Activated CD8-positive, alpha-beta memory T cell treated with anti-CD3 and anti-CD28 coated beads, Interleukin-2, amount 50 U/mL, for 48 hours (primary cell): ENCODE measurements around the gene GDF3.

Experiments
- DNase-seq: peaks from one replicate; pipeline ENCODE4 v3.0.0-alpha.2; 2020

The GDF3 gene

DNA sequence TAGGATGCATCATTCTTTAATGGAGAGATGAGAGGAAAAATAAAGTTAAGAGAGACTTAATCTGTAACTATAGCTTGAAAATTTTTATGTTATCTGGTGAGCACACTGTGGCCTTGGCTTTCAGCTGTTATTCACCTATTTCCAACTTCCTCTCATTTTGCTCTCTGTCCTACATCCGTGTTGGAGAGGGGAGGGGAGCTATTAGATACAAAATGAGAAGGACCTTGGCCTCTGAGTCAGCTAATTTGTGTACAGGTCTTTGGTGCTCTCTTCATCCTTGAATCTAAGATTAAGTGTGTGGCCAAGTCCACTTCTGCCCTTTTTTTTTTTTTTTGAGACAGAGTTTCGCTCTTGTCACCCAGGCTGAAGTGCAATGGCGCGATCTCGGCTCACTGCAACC, 29.0 kb downstream of the GDF3 start:
- DNase-seq, result no peak

DNA sequence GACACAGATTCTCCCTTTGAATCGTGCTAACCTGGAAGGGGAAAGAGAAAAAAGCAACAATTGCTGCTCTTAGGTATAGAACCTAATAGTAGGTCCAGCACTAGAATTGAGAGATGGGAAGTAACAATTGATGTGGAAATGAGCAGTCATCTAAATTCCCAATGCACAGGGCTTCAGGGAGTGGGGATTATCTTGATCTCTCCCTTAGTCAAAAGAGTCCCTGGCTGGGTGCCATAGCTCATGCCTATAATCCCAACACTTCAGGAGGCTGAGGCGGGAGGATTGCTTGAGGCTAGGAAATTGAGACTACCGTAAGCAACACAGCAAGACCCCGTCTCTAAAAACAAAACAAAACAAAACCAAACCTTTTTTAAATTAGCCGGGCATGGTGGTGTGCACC, 33.8 kb downstream of the GDF3 start:
- no peak for DNase-seq

DNA sequence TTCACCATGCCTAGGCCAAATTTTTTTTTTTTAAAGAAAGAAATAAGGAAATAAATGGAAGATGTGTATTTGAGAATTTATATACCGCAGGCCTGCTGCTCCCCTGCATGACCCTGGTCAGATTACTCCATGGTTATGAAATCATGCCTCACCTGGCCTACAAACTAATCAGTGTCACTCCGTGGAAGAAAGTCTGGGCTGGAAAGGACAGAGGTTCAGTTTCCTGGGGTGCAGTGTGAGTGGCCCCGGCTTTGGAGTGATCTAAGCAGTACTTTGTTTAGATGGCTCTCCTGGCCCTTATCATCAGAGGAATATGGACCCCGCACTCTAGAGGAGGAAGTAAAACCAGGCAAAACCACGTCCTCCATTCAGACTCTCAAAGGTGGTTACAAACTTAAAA, 39.5 kb downstream of the GDF3 start:
- peak; percentile 4 for DNase-seq

DNA sequence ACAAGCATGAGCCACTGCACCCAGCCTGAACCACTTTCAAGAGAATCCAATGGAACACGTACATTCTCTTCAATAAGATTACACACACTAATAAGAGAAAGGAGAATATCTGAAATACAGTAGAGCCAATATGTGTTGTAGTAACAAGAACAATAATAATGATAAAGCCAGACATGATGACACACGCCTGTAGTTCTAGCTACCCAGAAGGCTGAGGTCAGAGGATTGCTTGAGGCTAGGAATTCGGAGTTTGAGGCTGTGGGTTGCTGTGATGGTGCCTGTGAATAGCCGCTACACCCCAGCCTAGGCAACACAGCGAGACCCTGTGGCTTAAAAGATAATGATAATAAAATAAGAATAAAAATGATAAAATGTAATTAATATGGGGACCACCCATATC, 45.5 kb downstream of the GDF3 start:
- DNase-seq, result no peak

DNA sequence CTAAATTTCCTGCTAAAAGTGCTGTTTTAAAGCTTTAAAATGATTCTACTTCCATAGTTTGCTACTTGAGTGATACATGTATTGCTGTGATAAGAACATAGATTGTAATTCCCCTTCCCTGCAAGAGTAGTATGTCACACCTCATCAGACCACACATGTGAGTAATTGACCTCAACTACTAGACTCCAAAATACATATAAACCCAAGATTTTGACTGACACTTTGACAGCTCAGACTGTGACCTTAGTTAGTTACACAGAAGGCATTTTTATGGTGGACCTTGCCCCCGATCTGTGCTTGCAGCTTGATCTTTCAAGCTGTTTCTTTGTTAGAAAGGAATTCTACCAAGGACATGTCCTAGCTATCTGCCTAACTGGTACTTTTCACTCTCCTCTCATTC, 48.5 kb downstream of the GDF3 start:
- no peak for DNase-seq

DNA sequence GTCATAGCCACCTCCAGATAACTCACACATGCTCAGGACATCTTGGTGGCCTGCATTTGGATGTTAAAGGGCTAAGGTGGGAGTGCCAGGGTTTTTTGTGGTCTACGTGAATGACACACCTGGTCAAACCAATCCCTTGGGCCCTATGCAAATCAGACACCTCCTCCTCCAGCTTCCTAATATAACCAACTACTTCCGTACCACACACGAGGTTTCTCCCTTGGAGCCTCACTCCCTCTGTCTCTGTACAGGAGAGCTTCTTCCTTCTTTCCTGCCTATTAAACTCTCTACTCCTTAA, 49.4 kb downstream of the GDF3 start:
- DNase-seq, result no peak

DNA sequence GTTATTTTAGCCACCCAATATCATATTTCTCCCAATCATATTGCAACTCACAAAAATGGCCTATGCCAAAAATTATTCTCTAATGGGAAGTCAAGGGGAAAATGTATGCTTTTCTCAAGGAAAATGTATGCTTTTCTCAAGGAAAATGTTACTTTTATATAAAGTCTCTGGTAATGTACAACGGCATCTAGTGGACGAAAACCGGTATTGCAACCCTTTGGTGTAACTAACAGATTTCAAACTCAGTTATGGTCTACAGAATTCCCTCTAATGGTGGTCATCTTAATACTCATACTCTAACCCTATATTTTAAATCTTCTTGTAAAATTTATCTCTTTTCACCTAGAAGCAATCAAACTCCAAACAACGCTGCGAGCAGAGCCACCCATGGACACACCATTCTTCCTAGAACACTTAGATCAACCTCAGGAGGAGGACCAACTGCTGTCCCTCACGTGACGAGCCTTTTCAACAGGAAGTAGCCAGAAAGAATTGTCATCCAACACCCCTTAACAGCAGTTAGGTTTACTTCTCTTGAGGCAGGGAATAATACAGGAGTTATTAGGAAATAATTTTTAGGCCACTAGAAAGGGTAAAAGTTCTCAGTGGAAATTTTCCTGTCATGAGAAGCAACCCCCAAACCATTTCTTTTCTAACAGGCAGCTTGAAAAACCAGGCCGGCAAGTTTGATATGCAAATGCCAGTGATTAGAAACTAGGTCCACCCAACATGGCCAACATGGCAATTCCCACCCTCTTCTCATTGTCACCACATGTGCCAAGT, 50.0 kb downstream of the GDF3 start:
- DNase-seq, result no peak

DNA sequence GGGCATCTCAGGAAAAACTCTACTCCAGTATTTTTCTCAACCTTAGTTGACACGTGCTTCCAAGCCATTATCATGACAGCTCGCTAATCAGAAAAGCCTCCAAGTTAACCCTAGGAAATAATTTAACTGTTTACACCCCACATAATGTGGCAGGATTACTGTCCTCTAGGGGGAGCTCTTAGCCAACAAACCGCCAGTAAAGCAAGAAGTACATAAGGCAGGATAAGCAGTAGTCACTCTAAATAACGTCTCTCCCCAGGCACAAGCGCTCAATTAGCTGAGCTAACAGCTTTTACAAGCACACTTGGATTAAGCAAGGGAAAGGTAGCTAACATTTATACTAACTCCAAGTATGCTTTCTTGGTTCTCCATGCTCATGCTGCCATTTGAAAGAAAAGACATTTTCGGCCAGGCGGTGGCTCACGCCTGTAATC, 52.7 kb downstream of the GDF3 start:
- peak; percentile 57 for DNase-seq

DNA sequence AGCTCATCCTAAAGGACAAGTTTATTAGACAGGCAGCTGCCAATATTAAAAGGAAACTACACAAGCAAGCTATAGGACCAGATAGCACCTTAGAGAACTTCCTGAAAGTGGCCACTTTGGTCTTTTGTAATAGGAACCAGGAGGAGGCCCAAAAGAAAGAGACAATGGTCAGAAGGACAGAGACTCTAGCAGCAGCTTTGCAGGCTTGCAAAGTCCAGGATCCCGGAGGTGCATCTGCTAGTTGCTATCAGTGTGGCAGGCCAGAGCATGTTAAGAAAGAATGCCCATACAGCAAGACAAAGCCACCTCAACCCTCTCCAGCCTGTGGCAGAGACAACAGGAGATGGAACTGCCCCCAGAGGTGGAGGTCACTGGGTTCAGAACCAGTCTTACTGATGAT, 53.3 kb downstream of the GDF3 start:
- DNase-seq, result no peak

DNA sequence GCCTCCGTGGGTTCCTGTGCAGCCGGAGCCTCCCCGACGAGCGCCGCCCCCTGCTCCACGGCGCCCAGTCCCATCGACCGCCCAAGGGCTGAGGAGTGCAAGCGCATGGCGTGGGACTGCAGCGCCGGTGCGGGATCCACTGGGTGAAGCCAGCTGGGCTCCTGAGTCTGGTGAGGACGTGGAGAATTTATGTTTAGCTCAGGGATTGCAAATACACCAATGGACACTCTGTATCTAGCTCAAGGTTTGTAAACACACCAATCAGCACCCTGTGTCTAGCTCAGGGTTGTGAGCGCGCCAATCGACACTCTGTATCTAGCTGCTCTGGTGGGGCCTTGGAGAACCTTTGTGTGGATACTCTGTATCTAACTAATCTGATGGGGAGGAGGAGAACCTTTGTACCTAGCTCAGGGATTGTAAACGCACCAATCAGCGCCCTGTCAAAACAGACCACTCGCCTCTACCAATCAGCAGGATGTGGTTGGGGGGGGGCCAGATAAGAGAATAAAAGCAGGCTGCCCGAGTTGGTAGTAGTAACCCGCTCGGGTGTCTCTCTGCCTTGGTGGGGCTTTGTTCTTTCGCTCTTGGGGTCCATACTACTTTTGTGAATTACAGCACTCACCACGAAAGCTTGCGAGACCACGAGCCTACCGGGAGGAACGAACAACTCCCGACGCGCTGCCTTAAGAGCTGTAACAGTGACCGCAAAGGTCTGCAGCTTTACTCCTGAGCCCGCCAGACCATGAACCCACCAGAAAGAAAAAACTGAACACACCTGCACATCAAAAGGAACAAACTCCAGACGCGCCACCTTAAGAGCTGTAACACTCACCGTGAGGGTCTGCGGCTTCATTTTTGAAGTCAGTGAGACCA, 55.2 kb downstream of the GDF3 start:
- DNase-seq, result peak; percentile 60
